ENCODE data around the gene CHST15.
A peak's percentile ranks its signal among the peaks of the same experiment; 100 is the strongest.

CHST15 gene

DNA sequence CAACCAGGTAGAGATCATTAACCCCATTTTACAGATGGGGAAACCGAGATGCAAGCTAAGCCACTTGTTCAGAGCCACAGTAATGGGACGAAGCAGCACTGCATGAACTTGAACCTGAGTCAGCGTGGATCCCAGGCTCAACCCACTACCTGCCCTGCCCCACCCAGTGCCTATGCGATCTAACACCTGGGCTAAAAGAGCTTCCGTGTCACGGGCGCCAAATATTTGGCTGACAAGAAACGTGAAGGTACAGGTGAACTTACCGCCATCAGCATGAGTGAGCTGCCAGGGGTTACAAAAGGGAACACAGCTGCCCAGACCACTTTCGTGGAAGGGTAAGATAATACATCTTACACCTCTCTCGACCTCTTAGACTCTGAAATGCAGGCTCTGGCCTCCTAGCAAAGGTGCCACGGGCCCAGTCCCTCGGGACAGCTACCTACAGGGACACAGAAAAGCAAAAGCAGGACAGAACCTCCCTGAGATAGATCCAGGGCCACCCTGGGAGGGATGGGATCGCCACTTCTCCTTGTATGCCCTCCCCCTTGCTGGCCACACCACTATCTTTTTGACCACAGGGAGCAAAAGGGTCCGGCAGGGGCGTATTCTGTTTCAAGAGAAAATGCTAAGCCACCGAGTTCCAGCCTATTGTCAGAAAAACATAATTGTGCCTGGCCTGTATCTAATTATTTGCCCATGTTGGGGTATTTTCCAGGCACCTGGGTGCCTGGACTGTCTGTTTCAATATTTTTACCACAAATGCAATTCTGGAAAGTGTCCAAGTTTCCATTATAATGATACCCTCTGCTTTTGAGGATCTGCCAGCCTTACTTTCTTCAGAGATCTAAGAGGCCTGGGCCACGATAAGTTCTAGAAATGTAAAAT is 6.4 kb downstream of the CHST15 start:
- DNase-seq (ENCODE audit: low read depth, low spot score), result no peak
- no peak overlapping the region for H3K4me3 ChIP-seq (ENCODE audit: low read length)

DNA sequence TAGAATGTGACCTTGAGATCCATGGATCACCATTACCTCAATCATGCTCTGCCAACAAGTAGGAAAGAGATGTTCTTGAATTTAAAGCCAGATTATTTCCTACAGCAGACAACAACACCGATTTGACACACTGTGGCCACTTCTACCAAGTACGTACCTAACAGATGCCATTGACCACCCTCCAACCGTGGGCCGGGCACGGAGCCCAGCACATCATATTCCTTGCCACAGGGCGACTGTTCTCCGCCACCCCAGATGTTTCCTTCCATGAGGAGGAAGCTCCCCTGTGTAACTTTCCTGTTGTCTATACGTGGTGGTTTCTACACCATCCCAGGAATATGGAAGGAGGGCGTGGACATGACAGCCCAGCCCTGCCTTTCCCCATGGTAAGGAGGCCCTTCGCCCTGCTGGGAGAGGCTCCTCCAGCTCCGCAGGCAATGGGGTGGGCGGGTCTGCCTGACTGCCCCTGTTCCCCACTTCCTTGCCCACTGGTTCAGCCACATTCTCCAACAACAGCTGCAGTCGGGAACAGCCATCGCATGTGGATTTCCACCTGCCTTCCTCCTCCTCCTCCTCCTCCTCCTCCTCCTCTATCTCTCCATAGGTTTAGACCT is 7.2 kb downstream of the CHST15 start:
- DNase-seq (ENCODE audit: low read depth, low spot score), result no peak
- H3K4me3 ChIP-seq (ENCODE audit: low read length), result no peak overlapping the region

DNA sequence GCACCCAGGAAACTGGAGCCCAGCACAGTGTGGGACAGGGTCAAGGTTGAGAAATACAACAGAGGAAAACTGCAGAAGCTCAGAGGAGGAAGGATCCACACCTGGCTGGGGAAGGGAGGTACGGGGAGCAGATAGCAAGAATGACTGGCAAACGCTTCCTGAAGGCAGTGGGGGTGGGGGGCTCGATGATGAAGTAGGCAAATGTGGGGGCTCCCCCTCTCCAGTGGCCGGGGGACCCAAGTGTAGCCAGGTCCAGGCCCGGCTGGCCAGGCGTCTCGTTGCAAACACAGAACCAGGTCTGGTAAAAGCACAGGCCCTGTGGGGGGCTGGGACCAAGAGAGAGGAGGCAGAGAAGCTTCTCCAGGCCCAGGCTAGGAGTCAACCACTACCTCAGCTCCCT is 7.7 kb downstream of the CHST15 start:
- no peak overlapping the region for H3K4me3 ChIP-seq (ENCODE audit: low read length)
- DNase-seq (ENCODE audit: low read depth, low spot score), result no peak

DNA sequence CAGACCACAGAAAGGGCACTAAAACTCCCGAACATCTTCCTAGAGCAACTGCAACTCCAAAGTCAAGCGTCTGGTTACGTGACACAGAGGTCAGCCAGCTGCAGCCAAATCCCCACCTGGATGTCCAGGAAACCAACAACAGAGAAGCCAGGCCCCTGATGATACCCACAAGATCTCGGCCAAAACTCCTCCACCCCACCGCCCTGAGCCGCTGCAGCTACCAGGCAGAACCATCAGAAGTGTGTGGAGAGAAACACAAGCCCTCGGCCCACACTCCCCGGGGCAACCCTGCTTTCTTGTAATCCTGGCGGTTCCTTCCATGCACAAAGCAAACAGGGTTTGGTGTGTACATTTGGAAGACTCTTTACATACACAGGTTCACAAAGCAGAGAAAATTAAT is 8.7 kb downstream of the CHST15 start:
- no peak overlapping the region for H3K4me3 ChIP-seq (ENCODE audit: low read length)
- no peak for DNase-seq (ENCODE audit: low read depth, low spot score)

DNA sequence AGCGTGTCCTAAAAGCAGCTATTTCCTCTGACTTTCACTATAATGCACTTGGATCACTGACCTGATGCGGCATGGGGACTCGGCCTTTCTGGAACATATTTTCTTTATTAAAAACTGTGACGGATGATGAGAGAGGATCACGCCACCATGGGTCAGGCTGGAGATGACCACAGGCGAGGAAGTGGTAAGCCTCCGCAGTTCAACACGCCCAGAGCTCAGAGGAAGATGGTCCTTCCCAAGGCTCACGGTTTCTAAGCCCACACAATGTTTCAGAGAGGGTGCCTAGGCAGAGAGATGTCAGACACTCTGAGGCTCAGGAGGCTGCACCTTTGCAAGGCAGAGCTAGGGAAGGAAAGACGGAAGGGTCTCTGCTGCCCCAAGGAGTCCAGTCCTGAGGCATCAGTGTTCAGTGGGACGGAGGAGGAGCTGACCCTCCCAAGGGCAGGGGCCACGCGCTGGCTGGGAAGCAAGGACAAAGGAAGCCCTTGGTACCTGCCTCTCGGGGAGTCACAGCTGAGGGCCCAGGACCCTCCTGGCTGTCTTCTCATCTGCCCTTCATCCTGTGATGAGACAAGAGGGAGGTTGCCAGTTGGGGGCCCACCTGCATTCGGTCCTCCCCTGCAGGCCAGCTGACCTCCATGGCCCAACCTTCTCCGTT is 9.5 kb downstream of the CHST15 start:
- no peak overlapping the region for H3K4me3 ChIP-seq (ENCODE audit: low read length)
- no peak for DNase-seq (ENCODE audit: low read depth, low spot score)

DNA sequence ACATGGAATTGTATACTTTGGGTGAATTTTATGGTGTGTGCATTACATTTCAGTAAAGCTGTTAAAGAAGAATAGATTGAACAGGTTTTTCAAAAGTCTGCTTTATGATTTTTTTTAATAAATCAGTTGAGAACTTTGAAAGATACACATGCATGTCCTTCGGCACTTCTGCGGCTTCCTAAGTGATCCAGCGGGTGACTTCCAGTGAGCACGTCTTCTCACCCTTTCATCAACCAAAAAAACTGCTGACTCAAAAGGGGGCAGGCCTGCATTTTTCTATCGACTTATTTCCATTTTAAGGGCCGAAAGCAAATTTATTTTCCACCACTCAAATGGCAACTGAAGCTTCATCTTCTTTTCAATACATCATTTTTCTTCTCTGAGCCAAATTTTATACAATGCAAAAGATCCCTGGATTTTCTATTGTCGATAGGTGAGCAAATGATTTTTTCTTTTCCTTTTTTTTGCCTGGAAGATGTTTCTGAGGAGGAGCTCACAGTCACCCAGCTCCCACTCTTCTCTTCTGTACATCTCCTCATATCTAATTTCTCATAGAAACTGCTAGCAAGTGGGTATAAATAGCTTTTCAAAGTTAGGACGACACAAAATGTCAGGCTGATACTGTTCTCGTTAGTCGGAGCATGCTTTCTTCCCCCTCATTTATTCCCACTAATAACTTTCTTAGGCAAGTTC is 10.2 kb downstream of the CHST15 start:
- DNase-seq (ENCODE audit: low read depth, low spot score), result no peak
- H3K4me3 ChIP-seq (ENCODE audit: low read length), result no peak overlapping the region

DNA sequence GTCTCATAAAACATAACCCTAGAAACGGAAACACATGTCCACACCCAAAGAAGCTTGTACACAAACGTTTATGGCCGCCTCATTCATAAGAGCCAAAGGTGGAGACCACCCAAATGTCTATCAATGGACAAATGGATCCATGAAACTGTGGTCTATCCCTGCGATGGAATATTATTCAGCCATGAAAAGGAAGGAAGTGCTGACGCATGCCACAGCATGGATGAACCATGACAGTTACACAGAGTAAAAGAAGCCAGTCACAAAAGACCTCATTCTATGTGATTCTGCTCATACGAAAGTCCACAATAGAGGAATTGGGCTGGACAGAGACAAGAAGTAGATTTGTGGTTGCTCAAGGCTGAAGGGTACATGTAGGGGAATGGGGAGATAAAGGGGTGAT is 10.8 kb downstream of the CHST15 start:
- DNase-seq (ENCODE audit: low read depth, low spot score), result no peak
- no peak overlapping the region for H3K4me3 ChIP-seq (ENCODE audit: low read length)

DNA sequence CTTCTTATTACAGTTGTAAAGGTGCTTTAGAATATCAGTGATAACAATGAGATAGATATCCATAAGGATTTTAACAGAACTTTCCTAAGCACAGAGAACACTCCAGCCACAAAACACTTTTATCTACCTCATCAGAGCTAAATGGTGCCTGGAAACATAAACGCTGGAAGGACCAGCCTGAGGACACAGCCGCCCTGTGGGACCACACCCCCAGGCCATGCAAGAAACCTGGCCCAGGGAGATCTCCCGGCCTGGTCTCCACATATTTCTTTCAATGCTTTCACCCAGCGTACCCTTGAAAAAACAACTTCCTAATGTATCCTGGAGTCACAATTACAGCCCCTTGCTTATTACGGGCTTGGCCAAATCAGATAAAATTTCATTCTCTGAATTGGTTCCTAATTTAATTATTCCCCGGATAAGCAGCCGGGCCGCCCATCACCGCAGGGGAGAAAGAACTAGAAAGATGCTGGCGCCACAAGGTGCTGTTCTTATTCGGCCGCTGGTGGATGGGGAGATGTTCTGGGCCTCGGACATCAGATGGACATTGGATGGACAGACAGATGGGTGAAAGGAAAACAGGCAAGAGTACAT is 11.8 kb downstream of the CHST15 start:
- H3K4me3 ChIP-seq (ENCODE audit: low read length), result no peak overlapping the region
- no peak for DNase-seq (ENCODE audit: low read depth, low spot score)

DNA sequence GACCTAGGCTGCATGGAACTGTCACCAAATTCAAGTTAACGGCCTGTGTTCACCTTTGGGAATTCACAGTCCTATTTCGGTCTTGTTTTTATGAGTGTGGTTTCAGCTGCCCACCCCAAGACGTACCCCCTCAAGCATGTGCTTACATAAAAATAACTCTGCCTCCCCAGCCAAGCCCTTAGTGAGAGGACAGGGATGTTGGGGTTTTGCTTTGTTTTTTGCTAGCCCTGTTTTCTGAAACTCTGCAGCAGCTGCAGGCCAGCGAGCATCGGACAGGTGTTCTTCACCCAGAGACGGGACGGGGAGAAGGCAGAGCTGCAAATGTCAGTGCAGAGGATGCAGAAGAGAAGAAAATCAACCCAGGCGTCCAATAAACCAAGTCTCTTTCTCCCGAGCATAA is 13.5 kb downstream of the CHST15 start:
- no peak for DNase-seq (ENCODE audit: low read depth, low spot score)
- H3K4me3 ChIP-seq (ENCODE audit: low read length), result no peak overlapping the region

DNA sequence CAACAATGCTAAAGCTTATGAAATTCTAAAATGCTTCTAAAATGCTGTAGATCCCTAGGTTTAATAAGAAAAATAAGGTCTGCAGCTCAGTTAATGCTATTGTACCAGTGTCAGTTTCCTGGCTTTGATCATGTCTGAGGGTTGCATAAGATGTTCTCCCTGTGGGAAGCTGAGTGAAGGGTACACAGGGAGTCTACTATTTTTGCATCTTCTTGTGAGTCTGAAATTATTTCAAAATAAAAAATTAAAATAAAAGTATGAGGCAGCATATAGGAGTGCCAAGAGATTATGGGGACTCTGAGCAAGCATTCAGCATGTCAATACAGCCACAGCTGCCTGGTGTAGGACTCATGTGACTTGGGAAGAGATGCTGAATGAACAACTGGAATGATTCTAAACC is 14.7 kb downstream of the CHST15 start:
- no peak for DNase-seq (ENCODE audit: low read depth, low spot score)
- H3K4me3 ChIP-seq (ENCODE audit: low read length), result no peak overlapping the region

DNA sequence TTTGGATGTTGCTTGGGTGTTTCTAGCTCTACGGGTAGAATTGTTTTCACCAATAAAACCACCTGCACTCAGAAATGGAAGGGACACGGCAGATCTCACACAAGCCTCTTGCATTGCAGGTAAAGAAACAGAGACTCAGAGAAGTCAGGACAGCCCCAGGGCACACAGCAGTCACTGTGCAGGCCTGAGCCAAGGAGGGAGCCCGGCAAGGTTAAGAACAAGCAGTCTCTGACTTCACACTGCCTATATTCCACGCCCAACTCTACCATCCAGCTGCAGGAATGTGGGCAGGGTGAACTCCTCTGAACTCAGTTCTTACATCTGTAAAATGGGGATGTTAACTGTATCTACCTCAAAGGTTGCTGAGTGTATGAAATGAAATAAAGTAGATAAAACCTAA is 15.4 kb downstream of the CHST15 start:
- no peak overlapping the region for H3K4me3 ChIP-seq (ENCODE audit: low read length)
- DNase-seq (ENCODE audit: low read depth, low spot score), result no peak

DNA sequence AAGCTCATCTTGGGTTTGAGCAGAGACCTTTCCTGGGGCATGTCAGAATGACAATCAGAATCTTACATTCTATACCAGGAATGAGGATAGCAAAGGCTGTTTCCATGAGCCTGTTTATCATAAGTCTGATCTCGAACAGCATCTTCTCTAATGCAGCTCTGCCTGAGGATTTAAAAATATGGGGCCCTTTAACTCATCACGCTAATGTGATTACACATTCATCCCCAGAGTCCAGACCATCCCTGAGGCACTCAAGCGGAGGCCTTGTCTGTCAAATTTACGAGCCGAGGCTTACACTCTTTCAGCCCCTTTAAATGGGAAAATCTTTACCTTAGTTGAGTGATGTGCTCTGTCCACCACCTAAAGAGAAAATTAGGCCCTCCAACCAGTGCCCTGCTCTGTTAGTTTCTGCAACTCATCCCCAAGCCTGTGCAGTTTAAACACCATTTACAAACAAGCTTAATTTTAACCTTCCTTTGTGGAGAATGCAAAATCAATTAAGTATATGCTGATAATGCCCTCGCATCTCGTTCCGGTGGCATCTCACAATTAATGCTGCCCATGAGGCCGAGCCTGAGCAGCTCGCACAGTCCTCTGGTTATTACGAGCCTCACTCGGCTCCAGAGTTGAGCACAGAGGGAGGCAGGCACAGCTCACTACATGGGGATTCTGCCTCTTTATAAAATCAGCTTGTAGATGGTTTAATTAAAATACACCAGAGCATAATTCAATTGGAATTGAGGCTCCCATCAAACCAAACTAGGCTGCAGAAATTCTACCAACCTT is 16.0 kb downstream of the CHST15 start:
- no peak overlapping the region for H3K4me3 ChIP-seq (ENCODE audit: low read length)
- no peak for DNase-seq (ENCODE audit: low read depth, low spot score)

DNA sequence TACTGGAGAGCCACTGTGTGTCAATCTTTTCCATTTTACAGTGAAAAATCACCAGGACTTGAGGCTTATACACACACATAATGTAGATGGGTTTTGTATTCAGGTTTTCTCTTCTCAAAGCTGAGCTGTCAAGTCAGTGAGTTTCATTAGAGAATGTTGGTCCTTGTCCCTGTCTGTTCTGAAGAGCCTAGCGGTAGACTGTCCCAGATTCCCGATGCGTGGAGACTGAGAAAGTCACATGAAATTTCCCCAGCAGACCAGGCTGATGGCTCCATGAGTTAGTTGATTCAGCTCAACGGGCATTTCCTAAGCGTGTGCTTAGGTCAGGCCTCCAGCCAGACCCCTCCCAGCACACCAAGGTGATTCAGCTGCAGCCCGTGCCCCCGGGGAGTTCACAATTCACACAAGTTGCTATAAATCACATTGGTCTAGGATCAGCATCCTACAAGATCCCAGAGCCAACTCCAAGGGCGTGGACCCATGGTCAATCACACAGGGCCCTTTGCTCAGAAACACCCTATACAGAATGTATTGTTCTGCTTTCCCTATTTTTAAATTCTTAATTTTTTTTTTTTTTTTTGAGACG is 17.2 kb downstream of the CHST15 start:
- H3K4me3 ChIP-seq (ENCODE audit: low read length), result no peak overlapping the region
- no peak for DNase-seq (ENCODE audit: low read depth, low spot score)

DNA sequence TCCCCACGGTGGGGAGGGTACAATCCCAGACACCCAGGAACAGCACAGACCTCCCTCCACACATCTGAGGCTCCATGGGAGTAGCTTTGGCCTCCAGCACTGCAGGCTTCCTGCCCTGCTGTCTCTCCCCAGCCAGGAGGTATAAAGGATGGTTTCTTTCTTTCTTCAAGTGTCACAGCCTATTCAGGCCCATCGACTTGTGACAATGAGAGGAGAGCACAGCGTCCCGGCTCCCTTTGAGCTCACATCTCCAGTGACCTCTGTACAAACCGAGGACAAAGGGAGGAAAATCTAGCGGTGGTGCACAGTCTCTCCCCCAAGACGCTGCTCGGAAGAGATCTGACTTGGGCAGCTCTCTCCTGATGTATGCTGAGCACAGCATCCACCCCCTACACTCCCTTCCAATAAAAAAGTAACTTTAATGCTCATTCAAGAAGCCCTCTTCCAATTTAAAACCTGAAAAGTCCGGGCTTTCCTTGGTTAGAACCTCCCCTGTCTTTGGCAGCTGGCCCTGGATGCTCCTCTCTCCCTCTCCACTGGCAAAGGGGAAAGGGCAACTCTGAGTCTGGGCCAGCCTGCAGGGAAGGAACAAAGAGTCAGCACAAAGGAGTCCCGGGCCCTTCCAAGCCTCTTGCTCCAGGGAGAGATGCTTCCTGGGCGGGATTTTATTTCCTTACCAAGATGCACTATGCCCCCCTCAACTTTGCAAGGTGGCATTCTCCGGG is 18.0 kb downstream of the CHST15 start:
- DNase-seq (ENCODE audit: low read depth, low spot score), result no peak
- no peak overlapping the region for H3K4me3 ChIP-seq (ENCODE audit: low read length)

DNA sequence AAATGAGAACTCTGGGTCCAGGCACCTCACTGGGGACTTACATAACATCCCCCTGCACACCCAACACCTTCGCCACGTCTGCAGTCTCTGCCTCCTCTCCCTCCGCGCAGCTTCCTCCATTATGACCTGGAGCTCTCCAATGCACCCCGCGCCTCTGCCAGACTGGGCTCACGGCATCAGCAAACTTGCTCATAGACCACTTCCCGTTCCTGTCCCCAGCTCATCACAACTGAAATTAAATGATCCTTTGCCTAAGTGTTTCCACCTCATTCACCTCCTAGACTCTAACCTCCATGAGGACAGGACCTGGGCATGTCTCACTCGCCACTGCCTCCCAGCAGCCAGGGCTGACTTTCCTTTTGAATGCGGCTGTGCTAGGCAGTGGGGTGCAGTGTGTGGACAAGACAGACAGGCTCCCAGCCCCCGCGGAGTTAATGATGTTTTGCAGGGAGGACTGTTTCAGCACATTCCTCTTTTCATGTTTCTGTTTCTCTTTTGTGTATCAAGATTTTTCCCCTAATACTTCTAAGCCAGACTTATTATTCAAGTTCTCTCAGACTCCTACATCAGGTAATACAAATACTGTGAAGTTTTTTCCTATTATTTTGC is 18.8 kb downstream of the CHST15 start:
- peak; percentile 65 for DNase-seq (ENCODE audit: low read depth, low spot score)
- H3K4me3 ChIP-seq (ENCODE audit: low read length), result no peak overlapping the region

DNA sequence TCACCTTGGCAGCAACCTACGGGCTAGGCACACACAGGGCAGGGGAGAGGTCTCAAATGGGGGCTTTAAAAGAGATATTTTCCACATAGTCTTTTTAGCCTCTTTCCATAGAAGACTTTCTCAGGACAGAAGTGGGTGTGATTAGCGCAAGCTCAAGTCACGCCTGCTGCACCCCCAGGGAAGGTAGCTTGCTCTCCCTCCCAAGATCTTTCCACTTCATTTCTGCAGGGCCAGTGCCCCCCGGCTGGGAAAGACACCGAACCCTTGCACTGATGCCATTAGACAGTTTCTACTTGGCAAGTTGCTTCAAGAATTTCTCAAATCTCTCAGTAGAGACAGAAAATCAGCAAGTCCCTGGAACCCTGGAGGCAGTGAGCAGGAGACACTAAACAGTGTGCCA is 19.4 kb downstream of the CHST15 start:
- H3K4me3 ChIP-seq (ENCODE audit: low read length), result no peak overlapping the region
- DNase-seq (ENCODE audit: low read depth, low spot score), result no peak

DNA sequence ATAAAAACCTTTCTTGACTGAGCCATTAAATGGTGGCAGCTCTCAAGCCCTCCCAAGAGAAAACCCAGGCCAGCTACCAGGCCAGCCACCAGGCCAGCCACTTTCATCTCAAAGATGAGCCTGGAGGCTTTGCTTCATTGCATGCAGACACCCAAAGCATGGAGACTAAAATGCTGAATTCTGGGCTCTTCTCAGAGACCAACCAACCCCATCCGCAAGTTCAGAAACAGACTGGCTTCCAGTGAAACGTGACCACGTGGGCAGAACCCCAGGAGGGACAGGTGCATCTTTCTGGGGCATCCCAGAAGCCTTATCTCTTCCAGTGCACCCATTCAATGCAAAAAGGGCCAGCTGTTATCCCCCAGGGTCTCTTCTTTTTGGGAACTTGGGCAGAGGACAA is 20.9 kb downstream of the CHST15 start:
- no peak overlapping the region for H3K4me3 ChIP-seq (ENCODE audit: low read length)
- DNase-seq (ENCODE audit: low read depth, low spot score), result no peak

All from Jurkat, Clone E6-1 (cell line).